Measurements from ENCODE around the gene ACOT9.
"Not testable (repeated sequence)": the region's sequence is repeated elsewhere in the genome, so short reads cannot be mapped to it uniquely, and the experiment has no call there.

The ACOT9 gene

GRCh38 chrX:23676486-23676885 is 66.6 kb downstream of the ACOT9 start:
- DNase-seq = not testable (repeated sequence)

- DNase-seq = no peak
Measured at GRCh38 chrX:23673108-23673507, 70.0 kb downstream of the ACOT9 start.

GRCh38 chrX:23670528-23670927 is 72.5 kb downstream of the ACOT9 start:
- no peak for DNase-seq

GRCh38 chrX:23668335-23668734 is 74.7 kb downstream of the ACOT9 start:
- no peak for DNase-seq

- DNase-seq = peak; percentile 57 to 92
Measured at GRCh38 chrX:23667239-23668177, 75.6 kb downstream of the ACOT9 start, which contains the start of gene PRDX4. Gene PRDX4, plus strand, starts transcription at chrX:23667493. Its CDS starts 78 bp downstream, at chrX:23667571.

- no peak for DNase-seq
Measured at GRCh38 chrX:23666282-23666681, 76.8 kb downstream of the ACOT9 start.

GRCh38 chrX:23664496-23664895 is 78.6 kb downstream of the ACOT9 start:
- no peak for DNase-seq

GRCh38 chrX:23662853-23663252 is 80.2 kb downstream of the ACOT9 start:
- no peak for DNase-seq

GRCh38 chrX:23662187-23662586 is 80.9 kb downstream of the ACOT9 start:
- no peak for DNase-seq

- DNase-seq = peak in 1 of 2 experiments; percentile 53
Measured at GRCh38 chrX:23661671-23662070, 81.4 kb downstream of the ACOT9 start.

GRCh38 chrX:23660766-23661132 is 82.3 kb downstream of the ACOT9 start:
- no peak for DNase-seq

- DNase-seq = not testable (repeated sequence)
Measured at GRCh38 chrX:23660083-23660765, 82.9 kb downstream of the ACOT9 start.

GRCh38 chrX:23659339-23659738 is 83.7 kb downstream of the ACOT9 start:
- no peak for DNase-seq

- DNase-seq = no peak
Measured at GRCh38 chrX:23656684-23657083, 86.4 kb downstream of the ACOT9 start.

- DNase-seq = peak in 1 of 2 experiments; percentile 5
Measured at GRCh38 chrX:23656091-23656490, 87.0 kb downstream of the ACOT9 start.
